SU-DHL-6 (cell line): Measurements from ENCODE around the gene MCMBP.
"Not testable (repeated sequence)": the region's sequence is repeated elsewhere in the genome, so short reads cannot be mapped to it uniquely, and the experiment has no call there.

Experiments used
- H2AFZ ChIP-seq: fragments of 200-600 bp; sonication (generic); 2 replicates; pipeline ENCODE4 v1.6.1; 2014; ENCODE audit warnings: low read depth, mild to moderate bottlenecking, moderate library complexity, mixed read lengths, antibody characterized with exemption, low read length; ENCODE audit not compliant: severe bottlenecking
- H3F3A ChIP-seq: fragments of 200-600 bp; shearing (Covaris generic); 2 replicates; pipeline ENCODE4 v1.6.0; 2016; ENCODE audit warnings: antibody characterized with exemption, mild to moderate bottlenecking; ENCODE audit not compliant: insufficient read depth
- H3K27ac ChIP-seq: fragments of 200-600 bp; sonication (generic); 2 replicates; pipeline ENCODE4 v1.5.1; 2016; ENCODE audit warnings: low read depth, mild to moderate bottlenecking, low read length, moderate library complexity, mixed read lengths
- H3K27me3 ChIP-seq: fragments of 200-600 bp; sonication (generic), shearing (Covaris generic); 2 replicates; pipeline ENCODE4 v1.6.0; 2014; ENCODE audit warnings: mild to moderate bottlenecking, low read length
- H3K36me3 ChIP-seq: fragments of 200-600 bp; sonication (generic); 2 replicates; pipeline ENCODE4 v1.6.1; 2014; ENCODE audit warnings: mild to moderate bottlenecking, low read length, mixed read lengths
- H3K4me2 ChIP-seq: fragments of 300-600, 200-600 bp; shearing (Covaris generic), sonication (generic); 2 replicates; pipeline ENCODE4 v1.6.0; 2014; ENCODE audit warnings: low read length, low read depth, mild to moderate bottlenecking; ENCODE audit not compliant: poor library complexity, severe bottlenecking
- H3K4me3 ChIP-seq: fragments of 200-600 bp; sonication (generic); 2 replicates; pipeline ENCODE4 v1.5.1; 2014; ENCODE audit warnings: antibody characterized with exemption, low read length, mild to moderate bottlenecking, mixed read lengths; ENCODE audit not compliant: insufficient read depth, poor library complexity, severe bottlenecking
- H3K79me2 ChIP-seq: fragments of 200-600 bp; sonication (generic); 2 replicates; pipeline ENCODE4 v1.6.1; 2014; ENCODE audit warnings: mild to moderate bottlenecking, low read length, moderate library complexity; ENCODE audit not compliant: insufficient read depth
- H3K9ac ChIP-seq: fragments of 200-600 bp; sonication (generic); 2 replicates; pipeline ENCODE4 v1.7.0; 2014; ENCODE audit warnings: mild to moderate bottlenecking, low read length
- H3K9me2 ChIP-seq: fragments of 200-600 bp; sonication (generic); replicated peaks from 2 replicates; pipeline ENCODE4 v1.6.1; 2014; ENCODE audit warnings: low read length; ENCODE audit not compliant: insufficient read depth
- H3K9me3 ChIP-seq: fragments of 200-600 bp; sonication (generic); 2 replicates; pipeline ENCODE4 v1.6.1; 2014; ENCODE audit warnings: low read length, mixed read lengths; ENCODE audit not compliant: insufficient read depth
- H4K20me1 ChIP-seq: fragments of 200-600 bp; sonication (generic); 2 replicates; pipeline ENCODE4 v1.6.1; 2014; ENCODE audit warnings: low read depth, mild to moderate bottlenecking, antibody characterized with exemption, low read length, moderate library complexity, mixed read lengths
- EZH2phosphoT487 ChIP-seq: fragments of 200-600 bp; sonication (generic), shearing (Covaris generic); conservative IDR thresholded peaks from 2 replicates; pipeline ENCODE4 v1.6.1; 2018; ENCODE audit warnings: mild to moderate bottlenecking, antibody characterized with exemption, low read length, moderate library complexity, mixed read lengths
- TF ChIP-seq, protein P1 (sequence below): fragments of 200-600 bp; sonication (generic); IDR thresholded peaks from one replicate; pipeline ENCODE4 v1.5.1; 2017; ENCODE audit warnings: antibody characterized with exemption, mild to moderate bottlenecking, low read length, moderate library complexity; ENCODE audit not compliant: insufficient read depth, poor library complexity, severe bottlenecking

MCMBP gene

DNA sequence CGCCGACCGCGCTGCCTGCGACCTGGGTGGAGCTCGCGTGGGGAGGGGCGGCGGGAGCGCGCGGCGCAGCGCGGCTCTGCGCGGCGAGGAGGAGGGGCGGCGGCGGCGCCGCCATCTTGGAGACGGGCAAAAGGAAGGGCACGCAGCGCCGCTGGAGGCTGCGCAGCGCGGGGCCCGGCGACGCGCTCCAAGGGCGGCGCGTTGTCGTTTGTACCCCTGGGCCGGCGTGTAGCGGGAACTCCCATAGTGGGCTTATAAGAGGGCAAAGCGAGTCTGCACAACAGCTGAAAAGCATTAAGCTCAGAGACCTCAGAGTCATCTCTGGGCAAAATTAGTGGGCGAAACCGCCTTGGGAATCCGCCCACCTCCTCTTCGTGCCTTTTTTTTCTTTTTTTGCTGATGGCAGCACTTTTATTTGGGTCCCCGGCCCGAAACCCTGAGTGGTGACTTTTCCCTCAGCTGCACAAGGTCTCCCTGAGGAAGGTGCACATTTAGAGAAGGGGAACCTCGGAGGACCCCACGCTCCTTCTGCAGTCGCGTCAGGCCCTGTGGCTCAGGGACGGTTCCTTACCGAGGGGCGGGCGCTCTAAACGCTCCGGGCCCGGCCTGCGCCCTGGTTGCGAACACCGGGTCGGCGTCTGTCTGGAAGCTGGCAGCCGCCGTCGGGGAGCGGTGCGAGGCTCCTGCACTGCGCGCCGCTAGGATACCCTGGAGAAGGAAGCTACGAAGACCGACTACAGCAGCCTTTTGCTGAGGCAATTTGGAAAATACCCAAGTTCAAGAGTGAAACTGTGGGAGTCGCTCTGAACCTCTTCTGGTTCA, 428 bp upstream of the MCMBP start:
- H3K27ac ChIP-seq = peak overlapping the region; percentile 66
- TF ChIP-seq EZH2phosphoT487 = no peak
- TF ChIP-seq, protein P1, sequence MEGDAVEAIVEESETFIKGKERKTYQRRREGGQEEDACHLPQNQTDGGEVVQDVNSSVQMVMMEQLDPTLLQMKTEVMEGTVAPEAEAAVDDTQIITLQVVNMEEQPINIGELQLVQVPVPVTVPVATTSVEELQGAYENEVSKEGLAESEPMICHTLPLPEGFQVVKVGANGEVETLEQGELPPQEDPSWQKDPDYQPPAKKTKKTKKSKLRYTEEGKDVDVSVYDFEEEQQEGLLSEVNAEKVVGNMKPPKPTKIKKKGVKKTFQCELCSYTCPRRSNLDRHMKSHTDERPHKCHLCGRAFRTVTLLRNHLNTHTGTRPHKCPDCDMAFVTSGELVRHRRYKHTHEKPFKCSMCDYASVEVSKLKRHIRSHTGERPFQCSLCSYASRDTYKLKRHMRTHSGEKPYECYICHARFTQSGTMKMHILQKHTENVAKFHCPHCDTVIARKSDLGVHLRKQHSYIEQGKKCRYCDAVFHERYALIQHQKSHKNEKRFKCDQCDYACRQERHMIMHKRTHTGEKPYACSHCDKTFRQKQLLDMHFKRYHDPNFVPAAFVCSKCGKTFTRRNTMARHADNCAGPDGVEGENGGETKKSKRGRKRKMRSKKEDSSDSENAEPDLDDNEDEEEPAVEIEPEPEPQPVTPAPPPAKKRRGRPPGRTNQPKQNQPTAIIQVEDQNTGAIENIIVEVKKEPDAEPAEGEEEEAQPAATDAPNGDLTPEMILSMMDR = no peak

DNA sequence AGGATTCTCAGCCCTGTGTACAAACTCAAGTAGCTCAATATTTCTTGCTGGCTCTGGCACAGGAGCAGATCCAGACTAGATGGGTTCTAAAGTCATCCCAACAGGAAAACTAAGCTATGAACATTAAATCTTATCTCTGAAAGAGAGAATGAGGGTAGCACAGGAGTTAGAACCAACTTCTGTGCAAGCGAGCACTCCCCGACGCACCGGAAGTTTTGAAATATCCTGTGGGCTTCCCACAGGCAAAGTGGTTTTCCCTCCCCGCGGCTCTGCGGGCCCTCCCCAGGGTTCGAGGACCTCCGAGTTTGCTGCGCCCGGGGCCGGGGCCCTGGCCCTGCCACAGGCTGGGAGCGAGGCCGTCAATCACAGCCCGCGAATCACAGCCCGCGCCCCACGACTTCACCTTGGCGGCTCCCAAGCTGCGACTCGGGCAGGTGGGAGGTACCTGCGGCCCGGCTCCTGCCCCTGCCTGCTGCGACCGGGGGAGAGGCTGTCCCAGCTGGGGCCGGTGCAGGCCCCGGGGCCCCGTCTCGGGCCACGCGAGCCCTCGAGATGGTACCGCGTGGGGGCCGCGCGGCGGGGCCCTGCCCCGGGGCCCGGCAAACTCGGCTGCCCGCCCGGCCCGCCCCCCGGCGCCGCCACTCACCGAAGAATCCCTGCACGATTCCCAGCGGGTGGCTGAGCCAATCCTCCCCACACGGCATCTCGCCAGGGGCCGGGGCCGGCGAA, 598 bp downstream of the MCMBP start:
- Histone ChIP-seq H3K79me2 (peaks cover 52% of the 10 kb centered on the region), H3K9me3 (no peaks in the 10 kb centered on the region)

More for the DNA sequence above, 428 bp upstream of the MCMBP start:
- peak overlapping the region; percentile 93 for H3K4me2 ChIP-seq
- H4K20me1 ChIP-seq = peaks cover 13% of the 10 kb centered on the region
- no peaks in the 10 kb centered on the region for H3K27me3 ChIP-seq
- peak overlapping the region; percentile 66 for H3K9ac ChIP-seq
- no peaks in the 10 kb centered on the region for H3K9me3 ChIP-seq
- H2AFZ ChIP-seq = peak overlapping the region; percentile 98
- peak overlapping the region; percentile 83 for H3K4me3 ChIP-seq
- H3K9me2 ChIP-seq = no peaks in the 10 kb centered on the region
- no peaks in the 10 kb centered on the region for H3F3A ChIP-seq
- peaks cover 41% of the 10 kb centered on the region for H3K79me2 ChIP-seq
- no peaks in the 10 kb centered on the region for H3K36me3 ChIP-seq

DNA sequence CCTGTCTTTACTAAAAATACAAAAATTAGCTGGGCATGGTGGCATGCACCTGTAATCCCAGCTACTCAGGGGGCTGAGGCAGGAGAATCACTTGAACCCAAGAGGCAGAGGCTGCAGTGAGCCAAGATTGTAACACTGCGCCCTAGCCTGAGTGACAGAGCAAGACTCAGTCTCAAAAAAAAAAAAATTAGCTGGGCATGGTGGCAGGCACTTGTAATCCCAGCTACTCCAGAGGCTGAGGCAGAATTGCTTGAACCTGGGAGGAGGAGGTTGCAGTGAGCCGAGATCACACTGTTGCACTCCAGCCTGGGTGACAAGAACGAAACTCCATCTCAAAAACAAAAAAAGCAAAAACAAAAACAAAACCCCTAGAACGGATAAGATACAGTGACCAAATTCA, 3.2 kb downstream of the MCMBP start:
- not testable (repeated sequence) for H3F3A ChIP-seq, H3K27me3 ChIP-seq, H3K27ac ChIP-seq, H2AFZ ChIP-seq, H3K9me2 ChIP-seq, H3K9me3 ChIP-seq, H3K9ac ChIP-seq, H3K4me3 ChIP-seq
- Histone ChIP-seq H4K20me1 (peaks cover 22% of the 10 kb centered on the region), H3K36me3 (peaks cover 13% of the 10 kb centered on the region), H3K4me2 (peak overlapping the region; percentile 93), H3K79me2 (peaks cover 78% of the 10 kb centered on the region)

More for the DNA sequence above, 598 bp downstream of the MCMBP start:
- Histone ChIP-seq H2AFZ (no peak overlapping the region), H3K27ac (peak overlapping the region; percentile 33), H3F3A (no peaks in the 10 kb centered on the region), H3K4me3 (peak overlapping the region; percentile 83), H3K27me3 (no peaks in the 10 kb centered on the region), H4K20me1 (peaks cover 13% of the 10 kb centered on the region), H3K9me2 (no peaks in the 10 kb centered on the region), H3K36me3 (no peaks in the 10 kb centered on the region), H3K4me2 (peak overlapping the region; percentile 93), H3K9ac (peak overlapping the region; percentile 66)
- no peak for TF ChIP-seq EZH2phosphoT487
- TF ChIP-seq, protein P1 = no peak

DNA sequence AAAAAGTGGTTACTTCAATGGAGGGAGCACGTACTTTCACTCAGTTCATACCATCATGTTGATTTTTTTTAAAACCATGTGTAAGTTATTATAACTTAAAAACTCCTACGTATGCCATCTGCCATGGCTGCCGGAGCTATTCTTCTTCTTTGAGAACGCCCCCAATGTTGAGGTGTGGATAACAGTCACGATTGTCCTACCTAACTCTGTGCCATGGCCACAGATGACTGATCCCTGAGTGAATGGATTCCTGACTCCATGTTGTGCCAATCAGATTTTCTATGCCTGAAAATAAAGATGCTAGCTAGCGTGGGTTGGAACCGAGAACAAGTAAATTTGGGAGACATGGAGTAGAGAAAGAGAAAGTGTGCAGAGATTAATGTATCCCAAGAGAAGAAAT, 5.3 kb downstream of the MCMBP start:
- peaks cover 99% of the 10 kb centered on the region for H3K79me2 ChIP-seq
- H3K36me3 ChIP-seq = peaks cover 17% of the 10 kb centered on the region
- no peak overlapping the region for H3K4me2 ChIP-seq
- no peak for TF ChIP-seq EZH2phosphoT487
- TF ChIP-seq, protein P1 = no peak
- no peak overlapping the region for H3K27ac ChIP-seq
- no peaks in the 10 kb centered on the region for H3K27me3 ChIP-seq
- no peaks in the 10 kb centered on the region for H3K9me2 ChIP-seq
- no peak overlapping the region for H3K9ac ChIP-seq
- peaks cover 31% of the 10 kb centered on the region for H4K20me1 ChIP-seq
- H3F3A ChIP-seq = peaks cover 19% of the 10 kb centered on the region
- no peak overlapping the region for H3K4me3 ChIP-seq
- no peak overlapping the region for H2AFZ ChIP-seq
- peaks cover 9% of the 10 kb centered on the region; the same call in 1 of the 2 replicates for H3K9me3 ChIP-seq
